Measurements from ENCODE around the gene DFFB. TPM values are rescaled to one million over a fixed set of nuclear protein-coding genes. Genes with fewer than 3 reads are reported as not detected.

The DFFB gene
- total RNA-seq, 4 donors from 2014 or later, result 1.6 to 8.2 (median 3.2) TPM

DNA sequence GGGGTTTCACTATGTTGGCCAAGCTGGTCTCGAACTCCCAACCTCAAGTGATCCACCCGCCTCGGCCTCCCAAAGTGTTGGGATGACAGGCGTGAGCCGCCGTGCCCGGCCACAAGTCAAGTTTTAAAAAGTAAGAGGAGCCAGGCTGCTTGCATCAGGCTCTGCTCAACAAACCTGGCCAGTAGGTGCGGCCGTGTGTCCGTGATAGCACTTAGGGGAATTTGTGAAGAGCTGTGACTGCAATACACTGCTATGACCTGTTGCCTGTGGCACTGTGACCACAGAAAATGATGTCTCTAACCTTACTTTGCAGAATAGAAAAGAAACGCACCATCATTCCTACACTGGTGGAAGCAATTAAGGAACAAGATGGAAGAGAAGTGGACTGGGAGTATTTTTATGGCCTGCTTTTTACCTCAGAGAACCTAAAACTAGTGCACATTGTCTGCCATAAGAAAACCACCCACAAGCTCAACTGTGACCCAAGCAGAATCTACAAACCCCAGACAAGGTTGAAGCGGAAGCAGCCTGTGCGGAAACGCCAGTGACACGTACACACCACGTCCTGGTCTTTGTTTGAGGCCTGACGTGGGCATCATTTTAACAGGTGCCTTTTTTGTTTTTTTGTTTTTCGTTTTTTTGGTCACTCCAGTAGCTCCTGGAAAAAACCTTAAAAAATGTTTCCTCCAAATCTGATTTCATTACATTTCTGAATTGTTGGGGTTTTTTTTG lies 26.1 kb downstream of the DFFB start:
- 94 to 95% methylated on average over 16 to 17 of the region's 18 CpGs for WGBS, 2 donors
- Histone ChIP-seq H3K4me1 (no peaks in the 10 kb centered on the region), H3K36me3 (peaks cover 10 to 85% (median 11%) of the 10 kb centered on the region in 3 donors), H3K9me3 (peaks cover 0 to 17% (median 0%) of the 10 kb centered on the region in 3 donors), H3K27me3 (no peaks in the 10 kb centered on the region), H3K27ac (no peak overlapping the region), H3K4me3 (no peak overlapping the region)
- intact Hi-C loops (cut with DNase I), result no loop called here
- TF ChIP-seq, protein P1, sequence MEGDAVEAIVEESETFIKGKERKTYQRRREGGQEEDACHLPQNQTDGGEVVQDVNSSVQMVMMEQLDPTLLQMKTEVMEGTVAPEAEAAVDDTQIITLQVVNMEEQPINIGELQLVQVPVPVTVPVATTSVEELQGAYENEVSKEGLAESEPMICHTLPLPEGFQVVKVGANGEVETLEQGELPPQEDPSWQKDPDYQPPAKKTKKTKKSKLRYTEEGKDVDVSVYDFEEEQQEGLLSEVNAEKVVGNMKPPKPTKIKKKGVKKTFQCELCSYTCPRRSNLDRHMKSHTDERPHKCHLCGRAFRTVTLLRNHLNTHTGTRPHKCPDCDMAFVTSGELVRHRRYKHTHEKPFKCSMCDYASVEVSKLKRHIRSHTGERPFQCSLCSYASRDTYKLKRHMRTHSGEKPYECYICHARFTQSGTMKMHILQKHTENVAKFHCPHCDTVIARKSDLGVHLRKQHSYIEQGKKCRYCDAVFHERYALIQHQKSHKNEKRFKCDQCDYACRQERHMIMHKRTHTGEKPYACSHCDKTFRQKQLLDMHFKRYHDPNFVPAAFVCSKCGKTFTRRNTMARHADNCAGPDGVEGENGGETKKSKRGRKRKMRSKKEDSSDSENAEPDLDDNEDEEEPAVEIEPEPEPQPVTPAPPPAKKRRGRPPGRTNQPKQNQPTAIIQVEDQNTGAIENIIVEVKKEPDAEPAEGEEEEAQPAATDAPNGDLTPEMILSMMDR (IDR thresholded peaks at IDR 0.05), result no peak
- no peak for TF ChIP-seq POLR2A (IDR thresholded peaks at IDR 0.05)
- DNase-seq, result no peak

DNA sequence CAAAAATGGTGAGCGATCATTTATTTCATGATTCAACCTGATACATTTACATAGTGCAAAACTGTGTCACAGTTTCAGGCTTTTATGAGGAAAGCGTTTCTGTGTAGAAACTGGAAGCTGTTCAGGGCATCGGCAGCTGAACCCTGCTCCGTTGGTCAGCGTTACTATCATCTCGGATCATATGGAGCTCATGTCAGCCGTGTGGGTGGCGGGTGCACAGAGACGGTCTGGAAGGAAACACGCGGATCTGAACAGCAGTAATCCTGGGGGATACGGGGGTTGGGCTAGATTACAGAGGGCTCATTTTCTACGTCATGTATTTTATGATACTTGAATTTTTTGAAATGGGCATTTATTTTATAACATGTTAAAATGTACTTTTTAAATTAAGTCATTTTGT lies 27.7 kb downstream of the DFFB start:
- H3K27me3 ChIP-seq, result no peaks in the 10 kb centered on the region
- no peak overlapping the region for H3K27ac ChIP-seq
- TF ChIP-seq, protein P1 (IDR thresholded peaks at IDR 0.05), result no peak
- TF ChIP-seq POLR2A (IDR thresholded peaks at IDR 0.05), result no peak
- intact Hi-C loops (cut with DNase I), result no loop called here
- peaks cover 0 to 1% (median 0%) of the 10 kb centered on the region in 3 donors for H3K9me3 ChIP-seq
- H3K36me3 ChIP-seq, result peaks cover 9 to 85% (median 13%) of the 10 kb centered on the region in 3 donors
- no peak overlapping the region for H3K4me3 ChIP-seq
- H3K4me1 ChIP-seq, result no peaks in the 10 kb centered on the region
- DNase-seq, result no peak
- 92 to 95% methylated on average over 12 of the region's 13 CpGs for WGBS, 2 donors

DNA sequence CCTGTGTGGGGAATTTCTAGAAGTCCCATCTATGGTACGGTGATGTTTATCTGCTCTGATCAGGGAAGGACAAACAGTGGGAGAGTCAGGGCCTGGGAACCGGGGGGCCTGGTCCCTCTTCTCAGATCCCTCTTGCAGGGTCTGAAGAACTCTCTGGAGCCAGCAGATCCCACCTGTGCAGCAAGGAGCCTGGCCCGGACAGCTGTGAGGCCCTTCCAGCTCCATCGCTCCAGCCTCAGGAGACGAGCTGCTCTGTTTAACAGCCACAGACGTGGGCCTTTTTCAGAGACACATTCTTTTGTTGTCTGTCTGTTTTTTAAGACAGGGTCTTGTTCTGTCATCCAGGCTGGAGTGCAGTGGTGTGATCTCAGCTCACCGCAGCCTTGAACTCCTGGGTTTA lies 28.3 kb downstream of the DFFB start:
- H3K4me3 ChIP-seq, result no peak overlapping the region
- 84 to 93% methylated on average over 7 of the region's 7 CpGs for WGBS, 2 donors
- no peak overlapping the region for H3K27ac ChIP-seq
- no peaks in the 10 kb centered on the region for H3K9me3 ChIP-seq
- peaks cover 15 to 85% (median 17%) of the 10 kb centered on the region in 3 donors for H3K36me3 ChIP-seq
- no peak for DNase-seq
- TF ChIP-seq POLR2A (IDR thresholded peaks at IDR 0.05), result no peak
- TF ChIP-seq, protein P1 (IDR thresholded peaks at IDR 0.05), result no peak
- intact Hi-C loops (cut with DNase I), result no loop called here
- no peaks in the 10 kb centered on the region for H3K4me1 ChIP-seq
- H3K27me3 ChIP-seq, result no peaks in the 10 kb centered on the region

DNA sequence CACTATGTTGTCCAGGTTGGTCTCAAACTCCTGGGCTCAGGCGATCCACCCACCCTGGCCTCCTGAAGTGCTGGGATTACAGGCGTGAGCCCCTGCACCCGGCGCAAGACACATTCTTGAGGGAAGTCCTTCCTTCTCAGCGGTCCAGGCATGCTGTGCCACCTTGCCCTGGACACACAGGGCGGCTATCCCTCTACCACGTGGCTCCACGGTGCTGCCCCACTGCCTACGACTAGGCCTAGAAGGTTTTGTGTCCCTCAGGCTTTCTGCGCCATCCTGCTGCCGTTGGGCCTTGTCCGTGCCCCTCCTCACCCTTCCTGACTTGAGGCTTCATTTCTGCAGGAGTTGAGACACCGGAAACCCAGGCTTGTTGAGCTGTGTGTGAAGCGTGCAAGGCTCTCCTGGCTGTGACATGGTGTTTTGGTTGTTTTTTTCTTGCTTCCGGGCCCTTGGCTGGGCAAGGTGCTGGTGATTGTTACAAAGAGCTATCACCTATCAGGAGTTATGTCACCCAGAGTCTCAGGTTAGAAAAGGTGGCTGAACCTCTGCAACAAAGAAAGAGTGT lies 28.9 kb downstream of the DFFB start:
- H3K27me3 ChIP-seq, result no peaks in the 10 kb centered on the region
- intact Hi-C loops (cut with DNase I), result no loop called here

DNA sequence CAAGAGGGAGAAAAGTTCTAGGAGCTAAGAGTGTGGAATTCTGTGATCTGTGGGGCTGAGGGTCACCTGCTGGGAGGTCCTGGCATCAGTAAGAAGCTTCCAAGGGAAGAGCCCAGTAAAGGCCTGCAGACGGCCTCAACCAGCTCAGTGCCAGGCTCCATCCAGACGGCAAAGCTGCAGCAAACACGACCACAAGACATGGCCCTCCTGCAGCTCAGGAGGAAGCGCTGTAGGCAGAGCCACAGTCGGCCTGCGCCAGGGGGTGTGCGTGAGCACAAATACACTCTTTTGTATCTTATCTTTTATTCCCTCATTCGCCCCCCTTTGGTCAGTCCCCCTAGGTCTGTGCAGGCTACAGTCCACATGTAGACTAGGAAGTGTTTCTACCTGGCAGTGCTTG lies 29.4 kb downstream of the DFFB start:
- Histone ChIP-seq H3K27ac (no peak overlapping the region), H3K36me3 (peaks cover 17 to 87% (median 18%) of the 10 kb centered on the region in 3 donors), H3K9me3 (no peaks in the 10 kb centered on the region), H3K4me3 (no peak overlapping the region), H3K4me1 (peaks cover 0 to 7% (median 0%) of the 10 kb centered on the region in 3 donors), H3K27me3 (no peaks in the 10 kb centered on the region)
- no peak for DNase-seq
- TF ChIP-seq, protein P1 (IDR thresholded peaks at IDR 0.05), result no peak
- TF ChIP-seq POLR2A (IDR thresholded peaks at IDR 0.05), result no peak
- intact Hi-C loops (cut with DNase I), result no loop called here
- WGBS, 2 donors, result 80 to 100% methylated on average over 1 to 8 of the region's 8 CpGs

More for the DNA sequence above, 28.9 kb downstream of the DFFB start:
- no peak for TF ChIP-seq POLR2A (IDR thresholded peaks at IDR 0.05)
- TF ChIP-seq, protein P1 (IDR thresholded peaks at IDR 0.05), result no peak
- 88 to 93% methylated on average over 11 to 12 of the region's 15 CpGs for WGBS, 2 donors
- H3K9me3 ChIP-seq, result no peaks in the 10 kb centered on the region
- H3K36me3 ChIP-seq, result peaks cover 17 to 85% (median 18%) of the 10 kb centered on the region in 3 donors
- H3K27ac ChIP-seq, result no peak overlapping the region
- H3K4me3 ChIP-seq, result no peak overlapping the region
- peaks cover 0 to 2% (median 0%) of the 10 kb centered on the region in 3 donors for H3K4me1 ChIP-seq
- DNase-seq, result no peak

Data from esophagus squamous epithelium (tissue), 5 donors.